ENCODE data around the gene DDAH1.

Gene DDAH1

GRCh38 chr1:85323770-85324169 lies 141.2 kb downstream of the DDAH1 start:
- DNase-seq, result no peak

GRCh38 chr1:85322655-85323054 lies 142.3 kb downstream of the DDAH1 start:
- no peak for DNase-seq

GRCh38 chr1:85321237-85321964 lies 143.6 kb downstream of the DDAH1 start:
- no peak for DNase-seq

GRCh38 chr1:85320371-85321131 lies 144.4 kb downstream of the DDAH1 start:
- DNase-seq, result no peak

GRCh38 chr1:85319931-85320330 lies 145.0 kb downstream of the DDAH1 start:
- no peak for DNase-seq

GRCh38 chr1:85319491-85319890 lies 145.5 kb downstream of the DDAH1 start:
- DNase-seq, result no peak

GRCh38 chr1:85318217-85318616 lies 146.7 kb downstream of the DDAH1 start:
- DNase-seq, result no peak

- DNase-seq, result no peak
These were observed 147.4 kb downstream of the DDAH1 start for GRCh38 chr1:85317560-85317959.

- no peak for DNase-seq
These were observed 148.6 kb downstream of the DDAH1 start for GRCh38 chr1:85316321-85316720.

GRCh38 chr1:85315789-85316188 lies 149.2 kb downstream of the DDAH1 start:
- DNase-seq, result no peak

- DNase-seq, result no peak
These were observed 150.2 kb downstream of the DDAH1 start for GRCh38 chr1:85314726-85315125.

- DNase-seq, result no peak
These were observed 150.9 kb downstream of the DDAH1 start for GRCh38 chr1:85313888-85314696.

- DNase-seq, result no peak
These were observed 153.1 kb downstream of the DDAH1 start for GRCh38 chr1:85311818-85312217.

- DNase-seq, result no peak
These were observed 156.1 kb downstream of the DDAH1 start for GRCh38 chr1:85308833-85309350.

GRCh38 chr1:85307987-85308832 lies 156.7 kb downstream of the DDAH1 start:
- DNase-seq, result peak in 3 of 4 experiments; percentile 3 to 43 (median 25)

- DNase-seq, result no peak
These were observed 158.7 kb downstream of the DDAH1 start for GRCh38 chr1:85306236-85306635.

- DNase-seq, result no peak
These were observed 161.4 kb downstream of the DDAH1 start for GRCh38 chr1:85303440-85304162.

GRCh38 chr1:85300140-85300539 lies 164.8 kb downstream of the DDAH1 start:
- no peak for DNase-seq

- peak in 2 of 4 experiments; percentile 13 to 22 for DNase-seq
These were observed 166.9 kb downstream of the DDAH1 start for GRCh38 chr1:85297855-85298629.

- DNase-seq, result no peak
These were observed 167.5 kb downstream of the DDAH1 start for GRCh38 chr1:85297538-85297854.

GRCh38 chr1:85296980-85297379 lies 168.0 kb downstream of the DDAH1 start:
- DNase-seq, result no peak
